HepG2 (cell line): ENCODE measurements around the gene MYO5B. TPM values are rescaled to one million over a fixed set of nuclear protein-coding genes. Genes with fewer than 3 reads are reported as not detected.

Source experiments
- ATAC-seq: fragments of 200-7000 bp; cut with Tn5 transposase; 3 replicates; pipeline ENCODE4 v1.9.1; 2020; ENCODE audit warnings: mild to moderate bottlenecking, moderate library complexity
- BruUV-seq: library from RNA; stranded (reverse); fragments of 400-500 nt; replicated peaks from 2 replicates; lab custom pipeline; 2021; lab: Mats Ljungman, UMichigan
- CTCF ChIA-PET: fragments of 300-600 bp; formaldehyde crosslinking; extraction: SDS; loops from one replicate; lab custom pipeline; 2021; ENCODE audit warnings: low total read pairs, inconsistent platforms, low intra/inter-chr PET ratio; lab: Yijun Ruan, JAX
- POLR2A ChIA-PET: fragments of 350-600 bp; sonication (Branson Sonifier 250); formaldehyde crosslinking; loops from one replicate; lab custom pipeline; 2020; ENCODE audit warnings: antibody characterized with exemption, inconsistent platforms; lab: Yijun Ruan, JAX
- DNase-seq: peaks from one replicate; pipeline ENCODE4 v3.0.0-alpha.2; 2015; ENCODE audit warnings: low spot score
- FAIRE-seq: peaks from 3 replicates; lab custom pipeline; 2011; peaks lifted over from hg19 to GRCh38; lab: Jason Lieb, UNC
- H2AFZ ChIP-seq: one replicate; pipeline ENCODE4 v1.6.1; 2011; ENCODE audit warnings: low read length, inconsistent platforms
- H3K27ac ChIP-seq: fragments of 300-600 bp; 3 replicates; pipeline ENCODE4 v1.8.0; 2011; ENCODE audit warnings: mixed run types, mild to moderate bottlenecking, mixed read lengths, low read length, inconsistent platforms; ENCODE audit not compliant: insufficient read depth; ENCODE audit errors: extremely low read length
- H3K27me3 ChIP-seq, 2 experiments: fragments of 200-600 bp in 1 of 2; 2 replicates in 1 of 2; 3 replicates in 1 of 2; pipeline versions ENCODE4 v1.6.0 to v1.8.0; 2011; ENCODE audit warnings: low read length in 2 of 2, mild to moderate bottlenecking in 2 of 2, moderate library complexity in 2 of 2, inconsistent platforms in 1 of 2; ENCODE audit not compliant: insufficient read depth in 2 of 2, control insufficient read depth in 1 of 2
- H3K36me3 ChIP-seq, 2 experiments: fragments of 200-600 bp in 1 of 2; replicated peaks in 1 of 2; 2 replicates in 1 of 2; 3 replicates in 1 of 2; pipeline versions ENCODE4 v1.5.1 to v1.8.0; 2011; ENCODE audit warnings: low read length in 2 of 2, inconsistent platforms in 1 of 2; ENCODE audit not compliant: insufficient read depth in 2 of 2, control insufficient read depth in 1 of 2
- H3K4me1 ChIP-seq: 2 replicates; pipeline ENCODE4 v1.5.1; 2012; ENCODE audit warnings: low read length, inconsistent platforms; ENCODE audit not compliant: insufficient read depth
- H3K4me2 ChIP-seq: 2 replicates; pipeline ENCODE4 v1.6.0; 2011; ENCODE audit warnings: low read depth, low read length, inconsistent platforms
- H3K4me3 ChIP-seq, 3 experiments: fragments of 200-600 bp in 1 of 3; sonication (generic), shearing (Covaris generic) in 1 of 3; replicated peaks in 1 of 3; 2 replicates each; pipeline ENCODE4 v1.5.1; 2011 to 2016; ENCODE audit warnings: low read length in 3 of 3, inconsistent platforms in 2 of 3, low read depth in 2 of 3, mild to moderate bottlenecking in 2 of 3, control low read depth in 1 of 3, mixed read lengths in 1 of 3; ENCODE audit not compliant: insufficient read depth in 1 of 3
- H3K79me2 ChIP-seq: one replicate; pipeline ENCODE4 v1.6.1; 2011; ENCODE audit warnings: low read length, inconsistent platforms; ENCODE audit not compliant: insufficient read depth
- H3K9ac ChIP-seq: 2 replicates; pipeline ENCODE4 v1.6.0; 2011; ENCODE audit warnings: mild to moderate bottlenecking, low read depth, low read length, inconsistent platforms; ENCODE audit not compliant: insufficient read depth
- H3K9me3 ChIP-seq: 2 replicates; pipeline ENCODE4 v1.5.1; 2012; ENCODE audit warnings: mild to moderate bottlenecking, low read length
- H4K20me1 ChIP-seq: 2 replicates; pipeline ENCODE4 v1.6.0; 2011; ENCODE audit warnings: inconsistent platforms, mild to moderate bottlenecking, low read length, moderate library complexity; ENCODE audit not compliant: insufficient read depth
- BRD4 ChIP-seq: sonication (generic); formaldehyde crosslinking; IDR thresholded peaks from 2 replicates; pipeline ENCODE4 v1.4.0; 2020; ENCODE audit warnings: missing genetic modification reagents
- CBX5 ChIP-seq: sonication (generic); formaldehyde crosslinking; IDR thresholded peaks from 2 replicates; pipeline ENCODE4 v1.4.0; 2020; ENCODE audit warnings: missing genetic modification reagents, borderline replicate concordance
- EP300 ChIP-seq, 3 experiments: sonication (generic) in 1 of 3; formaldehyde crosslinking in 1 of 3; IDR thresholded peaks; 2 replicates each; pipeline versions ENCODE4 v1.5.1 to v1.6.1; 2011 to 2020; ENCODE audit warnings: low read depth in 2 of 3, low read length in 2 of 3, borderline replicate concordance in 1 of 3, improper control_type of control experiment in 1 of 3, mild to moderate bottlenecking in 1 of 3, missing genetic modification reagents in 1 of 3, moderate library complexity in 1 of 3
- FOXO1 ChIP-seq: sonication (generic); formaldehyde crosslinking; IDR thresholded peaks from 2 replicates; pipeline ENCODE4 v1.4.0; 2020; ENCODE audit warnings: missing genetic modification reagents
- HNF4G ChIP-seq, 2 experiments: sonication (generic) in 1 of 2; formaldehyde crosslinking in 1 of 2; IDR thresholded peaks; 2 replicates each; pipeline versions ENCODE4 v1.4.0 to v1.6.1; 2011 to 2020; ENCODE audit warnings: borderline replicate concordance in 2 of 2, low read depth in 2 of 2, mild to moderate bottlenecking in 2 of 2, low read length in 1 of 2, missing genetic modification reagents in 1 of 2, moderate library complexity in 1 of 2
- HNRNPUL1 ChIP-seq: fragments of 200-400 bp; formaldehyde crosslinking; IDR thresholded peaks from 2 replicates; pipeline ENCODE4 v1.6.1; 2017; ENCODE audit warnings: low read depth, mild to moderate bottlenecking, low read length, moderate library complexity
- RNF2 ChIP-seq: fragments of 450-650 bp; conservative IDR thresholded peaks from 2 replicates; pipeline ENCODE4 v1.6.1; 2016; ENCODE audit warnings: low read depth
- SRY ChIP-seq: sonication (generic); formaldehyde crosslinking; IDR thresholded peaks from 2 replicates; pipeline ENCODE4 v1.8.0; 2022; ENCODE audit warnings: mild to moderate bottlenecking, missing genetic modification reagents
- ZBTB7B ChIP-seq: sonication (generic); formaldehyde crosslinking; IDR thresholded peaks from 2 replicates; pipeline ENCODE4 v1.4.0; 2020; ENCODE audit warnings: missing genetic modification reagents
- ZC3H13 ChIP-seq: sonication (generic); formaldehyde crosslinking; IDR thresholded peaks from 2 replicates; pipeline ENCODE4 v1.8.1; 2023; ENCODE audit warnings: mild to moderate bottlenecking, missing genetic modification reagents, moderate library complexity
- ZMYM2 ChIP-seq: sonication (generic); formaldehyde crosslinking; IDR thresholded peaks from 2 replicates; pipeline ENCODE4 v1.8.0; 2022; ENCODE audit warnings: mild to moderate bottlenecking, missing genetic modification reagents
- ZNF225 ChIP-seq: sonication (generic); formaldehyde crosslinking; IDR thresholded peaks from 2 replicates; pipeline ENCODE4 v1.4.0; 2020; ENCODE audit warnings: mild to moderate bottlenecking, missing genetic modification reagents
- ZNF251 ChIP-seq: sonication (generic); formaldehyde crosslinking; IDR thresholded peaks from 2 replicates; pipeline ENCODE4 v1.9.0; 2021; ENCODE audit warnings: mild to moderate bottlenecking, missing genetic modification reagents
- ZNF552 ChIP-seq: sonication (generic); formaldehyde crosslinking; IDR thresholded peaks from 2 replicates; pipeline ENCODE4 v1.9.0; 2022; ENCODE audit warnings: missing genetic modification reagents, mild to moderate bottlenecking, borderline replicate concordance
- WGBS: methylation state at CpG from one replicate; pipeline ENCODE4 v1.1.6; 2017; ENCODE audit warnings: low lambda C conversion rate; 5-methylcytosine and 5-hydroxymethylcytosine counted together
- in situ Hi-C: cut with HindIII; loops from 2 replicates; pipeline ENCODE4 v1.10.0; 2017; ENCODE audit warnings: low pct_unique_long_range_greater_than_20kb; ENCODE audit not compliant: extremely low pct_ligation_motif_present
- intact Hi-C: fragments of 100-400 bp; cut with micrococcal nuclease; formaldehyde crosslinking; loops from one replicate; pipeline ENCODE4 v1.10.0; 2022; ENCODE audit not compliant: unreplicated experiment
- polyA plus RNA-seq, 8 experiments: library from polyadenylated mRNA; depleted of rRNA in 3 of 8; stranded (reverse) in 7 of 8; unstranded in 1 of 8; fragments of >200 nt; fragmentation: Illumina TruSeq in 4 of 8; extraction: Trizol in 4 of 8; gene quantifications; 2 replicates each; pipeline versions ENCODE4 v1.2.1 to v1.2.3, GENCODE V29; 2011 to 2016; ENCODE audit warnings: low read depth in 4 of 8, missing spikeins in 1 of 8, mixed read lengths in 1 of 8; ENCODE audit not compliant: insufficient read depth in 1 of 8
- total RNA-seq, 5 experiments: library from RNA; depleted of rRNA; stranded (reverse); fragments of >200 nt; fragmentation: Illumina TruSeq; extraction: Trizol; gene quantifications; 2 replicates each; pipeline ENCODE4 v1.2.3, GENCODE V29; 2016; ENCODE audit warnings: low read depth in 1 of 5
- TF ChIP-seq, protein P1 (sequence below): sonication (generic); formaldehyde crosslinking; IDR thresholded peaks from 2 replicates; pipeline ENCODE4 v1.5.1; 2020; ENCODE audit warnings: mild to moderate bottlenecking, missing genetic modification reagents
- TF ChIP-seq, protein P2 (sequence below): sonication (generic); formaldehyde crosslinking; IDR thresholded peaks from 2 replicates; pipeline ENCODE4 v1.4.0; 2020; ENCODE audit warnings: missing genetic modification reagents
- TF ChIP-seq, protein P3 (sequence below): sonication (generic); formaldehyde crosslinking; IDR thresholded peaks from 2 replicates; pipeline ENCODE4 v1.5.1; 2020; ENCODE audit warnings: mild to moderate bottlenecking, moderate library complexity, missing genetic modification reagents

MYO5B gene
- total and polyA plus RNA-seq, 2 of the 13 experiments (the other 11 are each of a cell fraction or from before 2014, with no cell fraction given), result 13.1 to 24.0 TPM

- TF ChIP-seq EP300 (IDR thresholded peaks at IDR 0.05; ENCODE audit: low read depth in 2 of 2, low read length in 2 of 2) (peak in 1 of 2 experiments; percentile 21; a peak in 1 of 4 replicates), EP300 (CRISPR knock-in tag; IDR thresholded peaks at IDR 0.05; ENCODE audit: borderline replicate concordance) (no peak), ZBTB7B (CRISPR knock-in tag) (no peak), SRY (CRISPR knock-in tag) (no peak)
These were observed 129.9 kb downstream of the MYO5B start (continued) for GRCh38 chr18:50065039-50065438.

DNA sequence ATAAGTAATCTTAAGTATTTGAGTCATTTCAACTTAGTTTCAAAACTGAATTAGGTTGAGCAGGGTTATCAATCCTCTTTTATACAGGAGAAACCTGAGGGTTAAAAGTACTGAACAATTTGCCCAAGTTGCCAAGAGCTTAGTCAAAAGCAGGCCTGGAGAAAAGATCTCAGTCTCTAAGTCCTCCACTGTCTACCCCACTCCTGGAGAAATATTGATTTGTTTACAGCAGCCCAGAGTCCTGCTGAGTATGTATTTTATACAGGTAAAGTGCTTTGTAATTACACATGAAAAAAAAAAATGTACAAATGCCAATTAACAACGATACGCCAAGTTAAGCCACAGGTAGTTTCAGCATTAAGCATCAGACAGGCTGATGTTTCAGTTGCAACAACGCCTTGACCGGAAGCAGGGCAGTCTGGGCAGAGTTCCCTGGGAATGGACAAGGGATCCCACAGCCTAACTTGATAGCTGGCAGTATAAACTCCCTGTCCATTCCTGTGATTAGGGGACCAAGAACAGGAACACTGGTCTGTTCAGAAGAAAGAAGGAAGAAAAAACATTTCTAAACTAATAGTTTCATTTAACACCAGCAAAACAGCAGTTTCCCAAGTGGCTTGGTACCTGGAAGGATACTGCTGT is 132.9 kb downstream of the MYO5B start:
- in situ Hi-C loops, result no loop called here
- Histone ChIP-seq H3K79me2 (no peaks in the 10 kb centered on the region), H3K4me1 (peaks cover 52% of the 10 kb centered on the region), H3K9ac (no peak overlapping the region), H3K27me3 (no peaks in the 10 kb centered on the region), H3K4me2 (no peak overlapping the region), H3K36me3 (no peaks in the 10 kb centered on the region), H3K27ac (no peak overlapping the region), H2AFZ (no peak overlapping the region), H3K9me3 (no peaks in the 10 kb centered on the region), H4K20me1 (no peaks in the 10 kb centered on the region), H3K4me3 (no peak overlapping the region)
- DNase-seq (no peak), FAIRE-seq (no peak), ATAC-seq (no peak)
- intact Hi-C loops, result no loop called here
- ChIA-PET CTCF (no interaction called here), POLR2A (no interaction called here)
- no TSS peak for BruUV-seq
- WGBS, result 92% methylated on average over 4 of the region's 4 CpGs
- TF ChIP-seq, protein P1, sequence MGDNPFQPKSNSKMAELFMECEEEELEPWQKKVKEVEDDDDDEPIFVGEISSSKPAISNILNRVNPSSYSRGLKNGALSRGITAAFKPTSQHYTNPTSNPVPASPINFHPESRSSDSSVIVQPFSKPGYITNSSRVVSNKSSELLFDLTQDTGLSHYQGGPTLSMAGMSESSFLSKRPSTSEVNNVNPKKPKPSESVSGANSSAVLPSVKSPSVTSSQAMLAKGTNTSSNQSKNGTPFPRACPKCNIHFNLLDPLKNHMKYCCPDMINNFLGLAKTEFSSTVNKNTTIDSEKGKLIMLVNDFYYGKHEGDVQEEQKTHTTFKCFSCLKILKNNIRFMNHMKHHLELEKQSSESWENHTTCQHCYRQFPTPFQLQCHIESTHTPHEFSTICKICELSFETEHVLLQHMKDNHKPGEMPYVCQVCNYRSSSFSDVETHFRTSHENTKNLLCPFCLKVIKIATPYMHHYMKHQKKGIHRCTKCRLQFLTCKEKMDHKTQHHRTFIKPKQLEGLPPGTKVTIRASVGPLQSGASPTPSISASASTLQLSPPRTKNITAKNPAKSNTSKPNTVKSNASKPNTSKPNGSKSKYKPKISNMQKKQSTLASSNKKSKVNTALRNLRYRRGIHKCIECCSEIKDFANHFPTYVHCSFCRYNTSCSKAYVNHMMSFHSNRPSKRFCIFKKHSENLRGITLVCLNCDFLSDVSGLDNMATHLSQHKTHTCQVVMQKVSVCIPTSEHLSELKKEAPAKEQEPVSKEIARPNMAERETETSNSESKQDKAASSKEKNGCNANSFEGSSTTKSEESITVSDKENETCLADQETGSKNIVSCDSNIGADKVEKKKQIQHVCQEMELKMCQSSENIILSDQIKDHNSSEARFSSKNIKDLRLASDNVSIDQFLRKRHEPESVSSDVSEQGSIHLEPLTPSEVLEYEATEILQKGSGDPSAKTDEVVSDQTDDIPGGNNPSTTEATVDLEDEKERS (CRISPR knock-in tag), result no peak
- TF ChIP-seq BRD4, result no peak
- TF ChIP-seq ZNF552 (CRISPR knock-in tag), result no peak
- TF ChIP-seq FOXO1, result no peak
- no peak for TF ChIP-seq RNF2
- TF ChIP-seq HNF4G (IDR thresholded peaks at IDR 0.05; ENCODE audit: borderline replicate concordance, low read depth, low read length), result no peak
- no peak for TF ChIP-seq HNF4G (CRISPR knock-in tag; IDR thresholded peaks at IDR 0.05; ENCODE audit: borderline replicate concordance, low read depth)
- no peak for TF ChIP-seq CBX5 (CRISPR knock-in tag)
- no peak for TF ChIP-seq ZMYM2 (CRISPR knock-in tag)
- TF ChIP-seq, protein P2, sequence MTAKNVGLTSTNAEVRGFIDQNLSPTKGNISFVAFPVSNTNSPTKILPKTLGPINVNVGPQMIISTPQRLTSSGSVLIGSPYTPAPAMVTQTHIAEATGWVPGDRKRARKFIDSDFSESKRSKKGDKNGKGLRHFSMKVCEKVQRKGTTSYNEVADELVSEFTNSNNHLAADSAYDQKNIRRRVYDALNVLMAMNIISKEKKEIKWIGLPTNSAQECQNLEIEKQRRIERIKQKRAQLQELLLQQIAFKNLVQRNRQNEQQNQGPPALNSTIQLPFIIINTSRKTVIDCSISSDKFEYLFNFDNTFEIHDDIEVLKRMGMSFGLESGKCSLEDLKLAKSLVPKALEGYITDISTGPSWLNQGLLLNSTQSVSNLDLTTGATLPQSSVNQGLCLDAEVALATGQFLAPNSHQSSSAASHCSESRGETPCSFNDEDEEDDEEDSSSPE (CRISPR knock-in tag), result no peak
- TF ChIP-seq ZNF225 (CRISPR knock-in tag), result no peak
- no peak for TF ChIP-seq HNRNPUL1
- no peak for TF ChIP-seq ZC3H13 (CRISPR knock-in tag)
- TF ChIP-seq, protein P3, sequence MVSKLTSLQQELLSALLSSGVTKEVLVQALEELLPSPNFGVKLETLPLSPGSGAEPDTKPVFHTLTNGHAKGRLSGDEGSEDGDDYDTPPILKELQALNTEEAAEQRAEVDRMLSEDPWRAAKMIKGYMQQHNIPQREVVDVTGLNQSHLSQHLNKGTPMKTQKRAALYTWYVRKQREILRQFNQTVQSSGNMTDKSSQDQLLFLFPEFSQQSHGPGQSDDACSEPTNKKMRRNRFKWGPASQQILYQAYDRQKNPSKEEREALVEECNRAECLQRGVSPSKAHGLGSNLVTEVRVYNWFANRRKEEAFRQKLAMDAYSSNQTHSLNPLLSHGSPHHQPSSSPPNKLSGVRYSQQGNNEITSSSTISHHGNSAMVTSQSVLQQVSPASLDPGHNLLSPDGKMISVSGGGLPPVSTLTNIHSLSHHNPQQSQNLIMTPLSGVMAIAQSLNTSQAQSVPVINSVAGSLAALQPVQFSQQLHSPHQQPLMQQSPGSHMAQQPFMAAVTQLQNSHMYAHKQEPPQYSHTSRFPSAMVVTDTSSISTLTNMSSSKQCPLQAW, result no peak
- TF ChIP-seq ZNF251 (CRISPR knock-in tag), result no peak
